OCI-LY7 (cell line): ENCODE results near the gene CTNNA2.

Experiments
- CTCF ChIP-seq: fragments of 200-600 bp; sonication (generic); conservative IDR thresholded peaks from 2 replicates; pipeline ENCODE4 v1.5.1; 2014; ENCODE audit warnings: mild to moderate bottlenecking, antibody characterized with exemption, low read length, moderate library complexity, mixed read lengths
- EZH2phosphoT487 ChIP-seq: fragments of 200-600 bp; sonication (generic); IDR thresholded peaks from 2 replicates; pipeline ENCODE4 v1.6.1; 2018; ENCODE audit warnings: low read depth, borderline replicate concordance, mild to moderate bottlenecking, mixed run types, antibody characterized with exemption, low read length, moderate library complexity, mixed read lengths

DNA sequence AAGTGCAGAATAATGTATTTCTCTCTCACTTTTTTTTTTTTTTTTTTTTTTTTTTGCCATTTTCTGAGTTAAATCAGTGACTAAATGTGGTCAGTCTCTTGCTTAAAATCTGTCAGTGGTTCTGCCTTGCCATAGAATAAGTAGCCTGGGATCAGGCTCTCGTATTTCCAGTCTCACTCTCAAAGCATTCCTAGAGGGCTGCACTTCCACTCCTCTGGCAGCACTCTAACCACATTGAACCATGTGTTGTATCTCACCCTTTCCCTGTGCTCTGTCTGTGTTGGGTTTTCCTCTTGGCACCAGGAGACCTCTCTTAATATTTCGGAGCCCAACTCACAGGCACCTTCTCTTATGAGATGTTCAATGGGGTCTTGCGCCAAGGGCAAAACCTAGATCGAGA lies 304.4 kb downstream of the CTNNA2 start:
- TF ChIP-seq EZH2phosphoT487 (no peak), CTCF (no peak)
